B cell (primary cell): ENCODE data around the gene TAF13. TPM values are rescaled to one million over a fixed set of nuclear protein-coding genes. Genes with fewer than 3 reads are reported as not detected.

Experiments
- ATAC-seq: fragments of 200-7000 bp; cut with Tn5 transposase; one replicate; pipeline ENCODE4 v1.10.0; 2021; ENCODE audit warnings: low read depth, mild to moderate bottlenecking, moderate number of reproducible peaks, moderate library complexity
- CTCF ChIA-PET: fragments of 350-600 bp; sonication (Branson Sonifier 250); formaldehyde crosslinking; loops from one replicate; lab custom pipeline; 2021; ENCODE audit warnings: antibody characterized with exemption, inconsistent platforms; lab: Charles Lee
- POLR2A ChIA-PET: fragments of 350-600 bp; sonication (Branson Sonifier 250); formaldehyde crosslinking; loops from one replicate; lab custom pipeline; 2021; ENCODE audit warnings: antibody characterized with exemption; lab: Charles Lee
- DNase-seq: peaks from one replicate; pipeline ENCODE4 v3.0.0; 2013
- H2AFZ ChIP-seq: 2 replicates; pipeline ENCODE4 v1.6.1; 2012; ENCODE audit warnings: mild to moderate bottlenecking, low read depth, low read length; ENCODE audit not compliant: insufficient read depth, poor library complexity, severe bottlenecking
- H3K27ac ChIP-seq, 2 donors: 1 replicate in 1 of 2; 2 replicates in 1 of 2; pipeline ENCODE4 v1.5.1; 2012 to 2013; ENCODE audit warnings: low read length in 2 of 2, mild to moderate bottlenecking in 2 of 2, moderate library complexity in 1 of 2
- H3K27me3 ChIP-seq, 4 experiments: fragments of 200-600 bp in 1 of 4; sonication (generic) in 1 of 4; replicated peaks in 1 of 4; 1 replicate in 2 of 4; 2 replicates in 2 of 4; pipeline versions ENCODE4 v1.6.1 to v1.7.0; 2013 to 2016; ENCODE audit warnings: low read length in 3 of 4, mild to moderate bottlenecking in 2 of 4, mixed read lengths in 1 of 4, moderate library complexity in 1 of 4; ENCODE audit not compliant: insufficient read depth in 4 of 4, control insufficient read depth in 3 of 4; ENCODE audit errors: control extremely low read depth in 1 of 4
- H3K36me3 ChIP-seq, 2 experiments: replicated peaks in 1 of 2; 1 replicate in 1 of 2; 2 replicates in 1 of 2; pipeline versions ENCODE4 v1.6.1 to v1.7.1; 2013; ENCODE audit warnings: low read length in 1 of 2; ENCODE audit not compliant: insufficient read depth in 2 of 2, control insufficient read depth in 1 of 2; ENCODE audit errors: control extremely low read depth in 1 of 2, extremely low read depth in 1 of 2
- H3K4me1 ChIP-seq, 2 donors: fragments of 200-600 bp in 1 of 2; sonication (generic) in 1 of 2; 1 replicate in 1 of 2; 2 replicates in 1 of 2; pipeline versions ENCODE4 v1.5.1 to v1.6.1; 2013 to 2017; ENCODE audit warnings: low read length in 2 of 2; ENCODE audit not compliant: control insufficient read depth in 2 of 2, insufficient read depth in 2 of 2
- H3K4me2 ChIP-seq: replicated peaks from 2 replicates; pipeline ENCODE3; 2012; ENCODE audit warnings: mild to moderate bottlenecking, low read depth, low read length; ENCODE audit not compliant: poor library complexity, severe bottlenecking
- H3K4me3 ChIP-seq, 5 experiments: fragments of 200-600 bp in 1 of 5; sonication (generic) in 1 of 5; 1 replicate in 3 of 5; 2 replicates in 2 of 5; pipeline versions ENCODE4 v1.5.1 to v1.7.0; 2011 to 2016; ENCODE audit warnings: low read length in 4 of 5, mild to moderate bottlenecking in 4 of 5, low read depth in 2 of 5, control low read depth in 1 of 5, moderate library complexity in 1 of 5; ENCODE audit not compliant: insufficient read depth in 1 of 5; ENCODE audit errors: control extremely low read depth in 1 of 5, extremely low read depth in 1 of 5
- H3K79me2 ChIP-seq: fragments of 200-600 bp; sonication (generic); one replicate; pipeline ENCODE4 v1.6.0; 2016; ENCODE audit warnings: low read length; ENCODE audit not compliant: control insufficient read depth, insufficient read depth
- H3K9ac ChIP-seq: fragments of 200-600 bp; sonication (generic); 2 replicates; pipeline ENCODE4 v1.6.1; 2017; ENCODE audit warnings: mild to moderate bottlenecking, low read length, moderate library complexity
- H3K9me3 ChIP-seq, 3 donors: one replicate each; pipeline versions ENCODE4 v1.6.1 to v1.7.1; 2013; ENCODE audit warnings: low read length in 2 of 3; ENCODE audit not compliant: control insufficient read depth in 2 of 3, insufficient read depth in 1 of 3; ENCODE audit errors: control extremely low read depth in 1 of 3
- H4K20me1 ChIP-seq: 2 replicates; pipeline ENCODE4 v1.6.0; 2012; ENCODE audit warnings: mild to moderate bottlenecking, low read length; ENCODE audit not compliant: insufficient read depth, control insufficient read depth, poor library complexity, severe bottlenecking
- H3K27ac Mint-ChIP-seq: one replicate; pipeline ENCODE4 v1.8.0; 2021; ENCODE audit warnings: mixed read lengths
- H3K27me3 Mint-ChIP-seq: one replicate; pipeline ENCODE4 v1.8.0; 2021; ENCODE audit warnings: mixed read lengths
- H3K4me1 Mint-ChIP-seq: one replicate; pipeline ENCODE4 v1.8.0; 2021; ENCODE audit warnings: mixed read lengths
- H3K4me3 Mint-ChIP-seq: one replicate; pipeline ENCODE4 v1.8.0; 2021; ENCODE audit warnings: mixed read lengths
- H3K9me3 Mint-ChIP-seq: one replicate; pipeline ENCODE4 v1.8.0; 2022; ENCODE audit warnings: mixed read lengths; ENCODE audit not compliant: insufficient read depth
- CTCF ChIP-seq: fragments of 200-600 bp; IDR thresholded peaks from one replicate; pipeline ENCODE4 v1.8.0; 2022; ENCODE audit warnings: antibody characterized with exemption, mild to moderate bottlenecking
- EZH2 ChIP-seq: IDR thresholded peaks from 2 replicates; pipeline ENCODE4 v1.6.1; 2012; ENCODE audit warnings: borderline replicate concordance, low read depth, mild to moderate bottlenecking, moderate library complexity, low read length; ENCODE audit not compliant: insufficient read depth, poor library complexity, severe bottlenecking
- WGBS: methylation state at CpG from one replicate; pipeline ENCODE4 v1.1.5; 2013; ENCODE audit warnings: missing lambda C conversion rate; ENCODE audit not compliant: insufficient coverage; 5-methylcytosine and 5-hydroxymethylcytosine counted together
- intact Hi-C: fragments of 100-400 bp; cut with micrococcal nuclease; formaldehyde crosslinking; loops from one replicate; pipeline ENCODE4 v1.10.0; 2022
- polyA plus RNA-seq: library from polyadenylated mRNA; depleted of rRNA; stranded (reverse); fragments of >200 nt; gene quantifications from 2 replicates; pipeline ENCODE4 v1.2.3, GENCODE V29; 2012
- total RNA-seq, 2 donors: library from RNA; stranded (reverse); fragments of 120-200 nt in 1 of 2; gene quantifications; 1 replicate in 1 of 2; 2 replicates in 1 of 2; pipeline versions ENCODE4 v1.2.3 to v1.2.4, GENCODE V29; 2013 to 2022

Gene TAF13
- total and polyA plus RNA-seq, 2 donors (not counting 1 experiment from before 2014, with no cell fraction given), result 6.6 to 14.3 TPM

GRCh38 chr1:109111386-109112055 lies 35.7 kb upstream of the TAF13 start:
- H3K9me3 Mint-ChIP-seq, result no peaks in the 10 kb centered on the region
- H3K27ac Mint-ChIP-seq, result peak overlapping the region; percentile 1
- H3K4me1 Mint-ChIP-seq, result peaks cover 27% of the 10 kb centered on the region
- ChIA-PET POLR2A (interaction anchor here (4.8 kb wide), 1 partner anchor 11 kb away, joined by 27 read pairs; no protein-coding TSS in a partner anchor), CTCF (interaction anchor here (0.6 to 5.7 kb wide), 11 partner anchors 9 to 288 kb away, joined by 3 to 64 read pairs (median 8); partner anchors contain the start of genes SARS1, TAF13 and TMEM167B)
- no peak overlapping the region for H3K27ac ChIP-seq
- H3K9me3 ChIP-seq, result peaks cover 0 to 6% (median 0%) of the 10 kb centered on the region in 3 donors
- TF ChIP-seq CTCF (no peak), EZH2 (no peak)
- H3K27me3 Mint-ChIP-seq, result peaks cover 22% of the 10 kb centered on the region
- no peak for ATAC-seq
- intact Hi-C loops, result loop anchor here (1.0 to 5.0 kb wide), 7 partner anchors 11 to 554 kb away; partner anchors contain the start of genes CLCC1, SORT1 and STXBP3
- no peaks in the 10 kb centered on the region for H4K20me1 ChIP-seq
- H2AFZ ChIP-seq, result no peak overlapping the region
- peaks cover 8% of the 10 kb centered on the region for H3K79me2 ChIP-seq
- WGBS, result 86% methylated on average over 3 of the region's 5 CpGs
- no peak overlapping the region for H3K4me2 ChIP-seq
- peaks cover 0 to 18% (median 16%) of the 10 kb centered on the region in 4 experiments for H3K27me3 ChIP-seq
- H3K4me3 Mint-ChIP-seq, result no peak overlapping the region
- peaks cover 25 to 26% of the 10 kb centered on the region in 2 donors for H3K4me1 ChIP-seq
- no peak overlapping the region for H3K4me3 ChIP-seq
- H3K9ac ChIP-seq, result no peak overlapping the region
- DNase-seq, result no peak
- H3K36me3 ChIP-seq, result no peaks in the 10 kb centered on the region

GRCh38 chr1:109109906-109110305 lies 34.1 kb upstream of the TAF13 start:
- H3K79me2 ChIP-seq, result peaks cover 15% of the 10 kb centered on the region
- H3K4me1 ChIP-seq, result peaks cover 25 to 26% of the 10 kb centered on the region in 2 donors
- no peaks in the 10 kb centered on the region for H3K9me3 Mint-ChIP-seq
- H3K4me3 ChIP-seq, result no peak overlapping the region
- H3K27me3 Mint-ChIP-seq, result peaks cover 11% of the 10 kb centered on the region
- H3K4me2 ChIP-seq, result no peak overlapping the region
- 68% methylated on average over 3 of the region's 3 CpGs for WGBS
- peaks cover 27% of the 10 kb centered on the region for H3K4me1 Mint-ChIP-seq
- no peak overlapping the region for H3K9ac ChIP-seq
- no peak overlapping the region for H3K4me3 Mint-ChIP-seq
- DNase-seq (no peak), ATAC-seq (no peak)
- peaks cover 0 to 9% (median 7%) of the 10 kb centered on the region in 4 experiments for H3K27me3 ChIP-seq
- CTCF ChIA-PET, result interaction anchor here (1.1 to 5.7 kb wide), 3 partner anchors 10 to 103 kb away, joined by 3 to 64 read pairs (median 19); partner anchors contain the start of gene SARS1
- TF ChIP-seq CTCF, result no peak
- TF ChIP-seq EZH2, result no peak
- H3K9me3 ChIP-seq, result peaks cover 0 to 6% (median 0%) of the 10 kb centered on the region in 3 donors
- POLR2A ChIA-PET, result interaction anchor here (4.8 kb wide), 1 partner anchor 9 kb away, joined by 27 read pairs; no protein-coding TSS in a partner anchor
- H3K27ac ChIP-seq, result no peak overlapping the region
- no peak overlapping the region for H2AFZ ChIP-seq
- no peaks in the 10 kb centered on the region for H4K20me1 ChIP-seq
- H3K36me3 ChIP-seq, result no peaks in the 10 kb centered on the region
- H3K27ac Mint-ChIP-seq, result no peak overlapping the region
- intact Hi-C loops, result loop anchor here (5.0 kb wide), 4 partner anchors 82 to 553 kb away; partner anchors contain the start of genes SORT1 and STXBP3
